NCI-H187 treated with DMSO at 0.1 percent for 48 hours (cell line): ENCODE data around the gene DYNC1I2.
"Not testable (repeated sequence)": the region's sequence is repeated elsewhere in the genome, so short reads cannot be mapped to it uniquely, and the experiment has no call there.

Experiments used
- DNase-seq: peaks from one replicate; lab custom pipeline; 2025; lab: John Stamatoyannopoulos, UW

The DYNC1I2 gene

DNA sequence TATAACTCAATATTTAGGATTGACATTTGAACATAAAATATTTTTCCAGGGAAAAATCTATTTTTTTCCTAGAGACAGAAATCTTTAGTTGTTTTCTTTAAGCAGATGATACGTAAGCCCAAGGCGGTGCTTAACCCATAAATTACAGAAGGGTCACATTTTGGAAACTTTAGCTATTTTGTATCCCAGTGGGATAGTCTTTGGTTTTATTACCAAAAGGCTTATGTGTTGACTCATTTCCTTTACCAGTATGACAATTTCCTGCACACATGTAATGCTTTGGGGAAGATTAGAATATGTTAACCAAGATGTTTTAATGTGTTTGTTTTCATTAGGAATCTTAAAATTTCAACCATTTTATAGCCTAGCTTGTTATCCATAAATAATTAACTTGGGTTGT, 24.8 kb downstream of the DYNC1I2 start:
- no peak for DNase-seq

DNA sequence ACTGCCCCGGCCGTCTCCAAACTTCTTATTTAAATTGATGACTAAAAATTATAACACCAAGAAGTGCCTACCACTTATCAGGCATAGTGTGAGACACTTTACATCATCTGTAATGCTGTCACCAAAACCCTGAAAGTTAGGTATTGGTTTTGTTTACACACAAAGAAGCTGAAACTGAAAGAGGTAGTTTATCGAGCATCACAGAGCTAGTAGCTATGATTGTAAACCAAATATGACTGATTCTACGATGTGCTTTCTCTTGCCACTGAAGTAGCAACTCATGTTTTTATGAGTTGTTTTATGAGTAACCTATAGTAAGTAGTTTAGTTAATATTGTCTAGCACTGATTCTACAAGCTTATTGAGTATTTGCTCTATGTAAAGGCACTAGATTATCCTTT, 31.5 kb downstream of the DYNC1I2 start:
- DNase-seq: no peak

DNA sequence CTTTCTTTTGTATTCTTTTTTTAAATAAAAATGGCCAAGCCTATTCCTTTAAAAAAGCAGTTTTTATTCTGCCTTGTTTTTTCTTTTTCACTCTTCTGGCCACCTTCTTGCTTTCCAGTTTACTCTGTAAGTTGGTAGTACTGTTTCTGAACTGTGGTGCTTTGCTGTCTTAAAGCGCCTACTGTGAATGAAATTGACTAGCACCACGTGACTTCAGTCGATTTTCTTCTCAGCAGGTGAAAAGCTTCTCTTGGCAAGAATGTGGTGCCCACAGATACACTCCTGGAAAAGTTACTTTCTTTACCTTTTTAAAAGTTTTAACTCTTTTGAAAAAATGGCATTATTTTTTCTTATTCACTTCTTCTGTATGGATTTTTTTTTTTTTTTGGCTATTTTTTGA, 32.4 kb downstream of the DYNC1I2 start:
- no peak for DNase-seq

DNA sequence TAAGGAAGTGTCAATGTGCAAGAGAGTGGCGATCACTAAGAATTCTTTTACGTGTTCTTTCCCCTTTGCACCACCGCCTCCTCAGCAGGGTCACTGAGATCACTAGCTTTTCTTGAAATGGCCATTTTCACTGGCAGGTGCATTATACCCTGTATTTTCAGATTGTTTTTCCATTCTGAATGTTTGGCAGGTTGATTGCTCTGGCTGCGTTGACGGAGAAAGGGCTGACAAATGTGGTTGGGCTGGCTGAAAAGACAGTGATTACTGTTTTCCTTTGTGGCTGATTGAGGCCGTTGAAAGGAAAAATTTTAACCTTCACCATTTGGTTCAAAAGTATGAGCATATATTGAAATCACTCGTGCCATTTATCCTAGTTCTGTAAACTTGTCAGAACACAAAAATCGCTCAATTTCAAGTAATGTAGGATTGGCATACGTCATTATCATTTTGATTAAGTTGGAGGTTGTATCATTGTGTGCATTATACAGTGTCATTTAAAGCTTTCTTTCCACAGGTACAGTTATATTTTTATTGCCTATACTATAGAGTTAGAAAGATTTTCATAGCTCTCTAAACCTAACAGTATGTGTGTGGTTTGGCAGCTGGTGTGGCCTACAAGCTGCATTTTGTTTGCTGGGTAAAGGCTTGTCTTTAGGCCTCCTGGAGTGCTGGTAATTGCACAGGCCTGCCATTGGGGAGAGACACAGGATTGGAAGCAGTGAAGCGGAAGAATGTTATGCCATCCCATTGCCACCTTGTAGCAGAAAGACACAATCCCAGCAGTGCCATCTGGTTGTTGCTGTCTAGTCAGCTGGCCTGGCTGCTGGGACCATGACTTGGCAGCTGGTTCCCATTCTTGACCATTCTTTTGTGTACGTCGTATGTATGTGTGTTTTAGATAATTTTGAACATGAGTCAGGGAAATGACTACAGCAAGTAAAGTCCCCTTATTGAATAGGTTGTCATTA, 36.7 kb downstream of the DYNC1I2 start:
- no peak for DNase-seq

DNA sequence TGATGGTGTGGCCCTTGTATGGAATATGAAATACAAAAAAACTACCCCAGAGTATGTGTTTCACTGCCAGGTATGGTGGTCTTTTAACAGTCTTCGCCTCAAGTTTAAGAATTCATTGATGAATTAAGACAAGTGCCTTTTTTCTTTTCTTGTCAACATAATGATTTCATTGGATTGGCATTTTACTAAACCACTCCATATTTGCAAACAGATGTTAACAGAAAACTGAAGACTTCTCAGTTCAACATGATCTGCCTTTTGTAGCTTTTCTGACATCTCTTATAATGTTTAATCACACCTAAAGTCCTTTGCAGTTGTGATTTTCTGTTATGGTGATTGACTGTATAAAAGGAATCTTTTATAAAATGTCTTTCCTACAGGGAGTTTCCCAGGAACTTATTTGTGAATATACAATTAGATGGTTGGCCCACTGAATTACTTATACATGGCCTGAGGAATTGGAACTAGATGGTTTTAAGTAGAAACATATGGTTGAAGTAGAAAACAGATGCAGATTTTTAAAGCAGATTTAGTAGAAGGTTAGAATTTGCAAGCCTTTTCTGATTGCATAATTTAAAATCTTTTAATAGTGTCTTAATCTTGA, 39.7 kb downstream of the DYNC1I2 start:
- DNase-seq: no peak

DNA sequence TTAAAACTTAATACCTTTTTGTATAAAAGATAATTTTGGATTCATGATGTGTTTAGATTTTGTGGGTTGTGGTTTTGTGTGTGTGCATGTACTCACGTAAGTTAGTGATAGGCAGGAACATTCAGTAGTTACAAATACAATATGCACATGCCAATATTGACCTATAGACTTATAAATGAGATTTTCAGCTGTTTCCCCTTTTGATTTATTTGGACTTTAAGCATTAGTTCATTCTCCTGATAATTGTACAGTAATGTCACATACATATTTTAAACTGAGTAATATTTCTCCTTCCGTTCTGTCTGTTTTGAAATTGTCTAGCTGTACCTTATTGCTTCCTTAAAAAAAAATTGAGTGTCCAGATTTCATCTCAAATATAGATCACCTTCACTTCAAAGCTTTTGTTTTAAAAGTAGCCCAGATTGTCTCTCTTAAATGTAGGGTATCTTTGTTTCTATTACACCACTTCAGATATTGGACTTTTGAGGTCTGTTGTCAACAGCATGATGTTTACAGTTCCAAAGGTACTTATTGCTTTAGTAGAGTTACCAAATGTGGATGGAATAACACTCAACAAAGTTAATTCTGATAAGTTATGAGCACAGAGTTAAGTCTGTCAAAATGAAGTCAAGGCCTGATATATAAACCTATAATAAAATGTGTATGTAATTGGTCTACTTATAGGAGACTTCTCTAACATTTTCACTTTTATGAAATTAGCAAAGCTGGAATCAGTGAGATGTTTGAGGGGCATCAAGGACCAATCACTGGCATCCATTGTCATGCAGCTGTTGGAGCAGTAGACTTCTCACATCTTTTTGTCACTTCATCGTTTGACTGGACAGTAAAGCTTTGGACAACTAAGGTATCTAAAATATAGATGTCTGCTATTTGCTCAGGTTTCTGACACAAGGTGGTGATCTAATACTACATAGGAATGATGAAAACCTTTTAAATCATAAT, 42.0 kb downstream of the DYNC1I2 start:
- DNase-seq: no peak

DNA sequence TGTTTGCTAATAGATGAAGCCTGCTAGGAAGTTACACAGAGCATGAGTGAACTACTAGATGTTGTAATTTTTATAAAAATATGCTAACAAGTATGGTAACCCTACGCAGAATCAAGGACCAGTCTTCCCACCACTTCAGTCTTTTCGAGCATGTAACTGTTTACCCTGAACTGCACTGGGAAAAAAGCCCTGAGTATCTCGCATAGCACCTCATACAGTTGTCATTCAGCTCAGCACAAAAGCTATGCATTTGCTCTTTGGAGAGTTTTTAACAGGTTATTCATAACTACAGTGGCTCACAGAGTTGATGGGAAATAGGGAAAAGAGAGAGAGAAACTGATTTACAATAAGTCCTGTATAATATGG, 42.7 kb downstream of the DYNC1I2 start:
- DNase-seq: no peak

DNA sequence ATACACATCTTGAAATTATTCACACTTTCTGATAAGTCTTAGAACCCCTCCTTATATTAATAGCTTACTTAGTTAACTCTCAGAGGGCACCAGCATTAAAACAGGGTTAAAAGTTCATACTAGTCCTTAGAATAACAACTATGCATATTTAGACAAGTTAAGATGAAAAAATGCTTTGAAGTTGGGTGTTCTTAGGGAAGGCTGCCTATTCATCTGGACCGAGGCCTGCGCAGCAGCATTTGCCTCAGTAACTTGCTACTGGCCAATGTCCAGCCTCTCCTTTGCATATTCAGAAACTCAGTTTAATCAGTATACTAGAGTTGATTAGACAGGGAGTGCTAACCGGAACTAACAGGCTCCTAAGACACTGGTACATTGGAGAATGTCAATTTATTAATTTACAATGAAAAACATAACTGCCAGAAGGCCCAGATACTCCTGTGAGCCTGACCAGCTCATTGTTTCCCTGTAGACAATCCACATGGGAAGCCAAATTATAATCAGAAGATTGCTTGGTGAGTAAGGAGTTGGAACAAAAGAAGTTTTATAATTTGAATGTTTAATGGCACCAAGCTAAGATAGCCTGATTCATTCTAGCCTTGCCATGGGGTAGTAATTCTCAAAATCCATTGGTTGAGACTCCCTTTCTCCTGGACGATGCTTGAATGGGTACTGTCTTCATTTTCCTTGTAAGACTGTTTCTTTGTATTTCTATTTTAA, 48.9 kb downstream of the DYNC1I2 start:
- DNase-seq: no peak

DNA sequence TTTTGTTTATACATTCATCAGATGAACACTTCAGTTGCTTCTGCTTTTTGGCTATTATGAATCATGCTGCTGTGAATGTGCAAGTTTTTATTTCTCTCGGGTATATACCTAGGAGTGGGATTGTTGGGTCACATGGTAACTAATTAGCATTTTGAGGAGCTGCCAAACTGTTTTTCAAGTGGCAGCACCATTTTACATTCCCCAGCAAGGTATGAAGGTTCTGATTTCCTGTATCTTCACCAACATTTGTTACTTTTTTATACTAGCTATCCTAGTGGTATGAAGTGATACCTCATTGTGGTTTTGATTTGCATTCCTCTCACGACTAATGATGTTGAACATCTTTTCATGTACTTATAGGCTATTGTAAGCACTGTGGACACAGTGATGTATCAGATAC, 53.9 kb downstream of the DYNC1I2 start:
- no peak for DNase-seq

DNA sequence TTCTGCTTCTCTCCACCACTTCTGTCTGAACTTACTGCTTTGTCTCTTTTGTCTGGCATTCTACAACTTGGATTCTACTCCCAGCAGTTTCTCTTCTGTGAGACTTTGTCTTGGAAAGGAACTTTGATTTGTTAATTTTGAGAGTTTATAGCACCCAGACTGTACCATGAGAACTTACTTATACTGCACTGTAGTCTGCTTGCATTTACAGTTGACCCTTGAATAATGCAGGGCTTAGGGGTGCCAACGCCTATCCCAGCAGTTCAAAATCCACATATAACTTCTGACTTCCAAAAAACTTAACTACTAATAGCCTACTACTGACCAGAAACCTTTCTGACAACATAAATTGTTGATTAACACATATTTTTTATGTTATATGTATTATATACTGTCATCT, 55.5 kb downstream of the DYNC1I2 start:
- no peak for DNase-seq

DNA sequence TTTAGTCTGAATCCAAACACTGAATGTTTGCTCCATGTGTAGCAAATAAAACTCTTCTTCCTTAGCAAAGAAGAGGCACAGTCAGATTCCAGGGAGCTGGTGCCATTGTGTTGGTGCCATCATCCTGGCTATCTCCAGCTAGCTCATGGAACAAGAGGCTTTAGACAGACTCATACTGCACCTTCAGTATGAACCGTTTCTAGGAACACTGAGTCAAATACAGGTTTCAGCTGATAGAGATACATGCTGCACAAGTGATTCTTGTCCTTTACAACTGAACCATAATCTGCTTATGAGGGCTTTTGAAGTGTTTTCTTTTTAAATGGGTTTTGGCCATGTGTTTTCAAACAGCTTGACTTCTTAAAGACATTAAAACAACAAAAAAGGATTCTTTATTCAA, 57.9 kb downstream of the DYNC1I2 start:
- DNase-seq: no peak

DNA sequence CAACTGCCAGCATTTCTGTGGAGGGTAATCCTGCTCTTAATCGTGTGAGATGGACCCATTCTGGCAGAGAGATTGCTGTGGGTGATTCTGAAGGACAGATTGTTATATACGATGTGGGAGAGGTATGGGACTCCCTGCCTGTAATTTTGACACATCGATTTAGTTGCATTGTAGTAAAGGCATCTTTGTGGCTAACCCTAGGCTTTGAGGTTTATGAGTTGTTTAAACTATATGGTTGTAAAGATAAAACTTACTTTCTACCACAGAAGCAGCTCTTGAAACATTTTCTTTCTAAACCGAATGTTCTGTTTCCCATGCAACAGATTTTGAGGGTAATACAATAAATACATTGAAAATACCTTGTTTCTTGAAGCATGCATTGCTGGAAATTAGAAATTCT, 58.5 kb downstream of the DYNC1I2 start:
- no peak for DNase-seq

DNA sequence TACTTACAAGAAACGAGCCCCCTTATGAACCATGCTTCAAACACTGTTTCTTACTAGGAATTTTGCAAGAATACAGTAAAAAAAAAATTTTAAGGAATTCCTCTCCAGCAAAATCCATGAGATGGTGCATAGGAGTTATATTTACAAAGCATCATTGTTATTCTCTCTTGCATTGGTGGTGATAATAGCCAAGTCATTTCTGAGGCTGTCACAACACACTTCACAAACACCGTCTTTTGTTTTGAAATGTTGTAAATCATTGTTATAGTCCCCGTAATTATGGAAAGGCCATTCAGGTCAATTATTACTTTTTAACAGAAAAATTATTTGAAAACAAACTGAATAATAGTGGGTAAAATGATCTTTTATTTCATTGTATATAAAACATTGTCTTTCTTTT, 60.1 kb downstream of the DYNC1I2 start:
- DNase-seq: no peak

DNA sequence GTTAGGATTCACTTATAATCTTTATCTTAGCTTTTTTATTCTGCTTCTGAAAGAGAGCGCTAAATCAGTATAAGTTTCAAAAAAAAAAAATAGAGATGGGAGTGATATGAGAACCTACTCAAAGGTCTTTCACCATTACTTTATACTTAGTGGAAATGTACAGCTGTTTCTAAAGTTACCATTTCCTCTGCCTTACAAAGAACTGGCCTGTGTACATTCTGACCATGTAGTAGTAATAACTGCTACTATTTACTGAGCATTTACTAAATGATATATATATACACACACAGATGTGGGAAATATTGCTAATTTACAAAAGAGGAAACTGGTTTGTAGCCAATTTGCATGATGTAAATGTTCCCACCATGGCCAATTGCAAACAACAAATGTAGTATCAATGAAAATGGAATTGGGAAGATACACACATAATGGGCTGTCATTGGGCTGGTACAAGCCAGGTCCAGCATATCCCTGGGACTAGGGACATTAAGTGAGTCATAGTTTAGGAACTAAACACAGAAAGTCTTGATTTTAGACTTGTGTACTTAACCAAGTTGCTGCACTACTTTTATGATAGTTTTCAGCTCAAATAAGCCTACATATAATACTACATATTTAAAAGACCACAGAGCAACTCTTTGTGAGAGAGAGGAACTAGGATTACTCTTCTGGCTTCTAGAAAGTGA, 67.1 kb downstream of the DYNC1I2 start:
- DNase-seq: no peak

DNA sequence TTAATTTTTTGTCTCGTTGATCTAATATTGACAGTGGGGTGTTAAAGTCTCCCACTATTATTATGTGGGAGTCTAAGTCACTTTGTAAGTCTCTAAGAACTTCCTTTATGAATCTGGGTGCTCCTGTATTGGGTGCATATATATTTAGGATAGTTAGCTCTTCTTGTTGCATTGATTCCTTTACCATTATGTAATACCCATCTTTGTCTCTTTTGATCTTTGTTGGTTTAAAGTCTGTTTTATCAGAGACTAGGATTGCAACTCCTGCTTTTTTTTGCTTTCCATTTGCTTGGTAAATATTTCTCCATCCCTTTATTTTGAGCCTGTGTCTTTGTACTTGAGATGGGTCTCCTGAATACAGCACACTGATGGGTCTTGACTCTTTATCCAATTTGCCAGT, 71.5 kb downstream of the DYNC1I2 start:
- not testable (repeated sequence) for DNase-seq

DNA sequence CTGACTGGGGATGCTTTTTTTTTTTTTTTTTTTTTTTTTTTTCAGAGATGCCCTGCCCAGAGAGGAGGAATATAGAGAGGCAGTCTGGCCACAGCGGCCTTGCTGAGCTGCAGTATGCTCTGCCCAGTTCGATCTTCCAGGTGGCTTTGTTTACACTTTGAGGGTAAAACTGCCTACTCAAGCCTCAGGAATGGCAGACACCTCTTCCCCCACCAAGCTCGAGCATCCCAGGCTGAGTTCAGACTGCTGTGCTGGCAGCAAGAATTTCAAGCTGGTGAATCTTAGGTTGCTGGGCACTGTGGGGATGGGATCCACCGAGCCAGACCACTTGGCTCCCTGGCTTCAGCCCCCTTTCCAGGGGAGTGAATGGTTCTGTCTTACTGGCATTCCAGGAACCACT, 73.9 kb downstream of the DYNC1I2 start:
- DNase-seq: not testable (repeated sequence)

DNA sequence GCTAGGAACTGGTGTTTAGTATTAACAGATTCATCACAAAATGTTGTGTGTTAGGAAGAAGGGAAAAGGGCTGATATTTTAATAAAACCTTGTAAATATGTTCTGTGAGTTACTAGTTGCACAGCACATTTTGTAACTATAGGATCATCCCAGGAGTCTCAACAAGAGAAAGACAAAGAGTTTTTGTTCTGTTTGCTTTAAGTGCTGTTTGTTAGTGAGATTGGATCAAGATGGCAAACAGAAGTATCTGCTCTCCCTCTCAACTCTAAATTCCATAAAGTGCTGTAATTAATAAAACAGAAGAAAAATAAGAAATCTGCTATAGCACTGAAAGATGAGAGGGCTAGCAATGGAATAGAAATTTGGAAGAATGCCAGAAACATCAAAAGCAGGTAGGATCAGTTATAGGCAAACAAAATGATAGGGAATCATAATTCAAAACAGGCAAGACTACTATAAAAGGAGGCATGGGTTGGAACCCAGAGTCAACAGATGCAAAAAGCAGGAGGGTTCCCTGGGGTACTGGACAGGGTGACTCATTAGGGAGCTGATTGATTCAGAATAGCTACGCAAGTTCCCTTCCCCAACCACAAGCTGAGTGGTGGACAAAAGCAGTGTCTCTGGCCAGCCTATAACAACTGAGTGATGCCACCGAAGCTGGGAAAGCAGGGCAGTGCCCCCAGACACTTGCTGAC, 75.8 kb downstream of the DYNC1I2 start:
- DNase-seq: no peak

DNA sequence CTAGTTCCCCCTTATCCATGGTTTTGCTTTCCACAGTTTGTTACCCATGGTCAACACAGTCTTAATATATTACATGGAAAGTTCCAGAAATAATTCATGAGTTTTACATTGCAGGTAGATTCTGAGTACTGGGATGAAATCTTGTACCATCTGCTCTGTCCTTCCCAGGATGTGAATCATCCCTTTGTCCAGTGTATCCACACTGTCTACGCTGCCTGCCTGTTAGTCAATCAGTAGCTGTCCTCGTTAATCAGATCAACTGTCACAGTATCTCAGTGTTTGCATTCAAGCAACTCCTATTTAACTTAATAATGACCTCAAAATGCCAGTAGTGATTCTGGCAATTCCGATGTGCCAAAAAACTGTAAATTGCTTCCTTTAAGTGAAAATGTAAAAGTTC, 76.3 kb downstream of the DYNC1I2 start:
- no peak for DNase-seq

DNA sequence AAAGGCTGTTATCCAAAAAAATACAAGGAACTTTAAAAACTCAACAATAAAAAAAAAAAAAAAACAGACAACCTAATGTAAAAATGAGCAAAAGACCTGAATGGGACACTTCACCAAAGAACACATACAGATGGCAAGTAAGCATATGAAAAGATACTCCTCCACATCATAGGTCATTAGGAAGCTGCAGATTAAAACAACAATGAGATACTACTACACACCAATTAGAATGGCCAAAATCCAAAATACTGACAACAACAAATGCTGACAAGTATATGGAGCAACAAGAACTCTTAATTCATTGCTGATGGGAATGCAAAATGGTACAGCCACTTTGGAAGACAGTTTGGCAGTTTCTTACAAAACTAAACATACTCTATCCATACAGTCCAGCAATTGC, 84.2 kb downstream of the DYNC1I2 start:
- no peak for DNase-seq

DNA sequence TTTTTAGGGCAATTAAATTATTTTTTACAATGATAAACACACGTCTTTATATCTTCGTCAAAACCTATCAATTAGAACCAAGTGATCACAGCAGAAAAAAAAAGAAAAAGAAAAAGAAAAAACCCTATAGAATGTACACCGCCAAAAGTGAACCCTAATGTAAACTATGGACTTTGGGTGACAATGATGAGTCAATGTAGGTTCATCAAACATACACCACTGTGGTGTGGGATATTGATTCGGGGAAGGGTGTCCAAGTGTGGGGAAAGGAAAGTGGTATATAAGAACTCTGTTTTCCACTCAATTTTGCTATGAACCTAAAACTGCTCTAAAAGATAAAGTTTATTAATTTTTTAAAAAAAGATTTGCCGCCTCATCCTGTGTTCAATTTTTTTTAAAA, 85.1 kb downstream of the DYNC1I2 start:
- no peak for DNase-seq

DNA sequence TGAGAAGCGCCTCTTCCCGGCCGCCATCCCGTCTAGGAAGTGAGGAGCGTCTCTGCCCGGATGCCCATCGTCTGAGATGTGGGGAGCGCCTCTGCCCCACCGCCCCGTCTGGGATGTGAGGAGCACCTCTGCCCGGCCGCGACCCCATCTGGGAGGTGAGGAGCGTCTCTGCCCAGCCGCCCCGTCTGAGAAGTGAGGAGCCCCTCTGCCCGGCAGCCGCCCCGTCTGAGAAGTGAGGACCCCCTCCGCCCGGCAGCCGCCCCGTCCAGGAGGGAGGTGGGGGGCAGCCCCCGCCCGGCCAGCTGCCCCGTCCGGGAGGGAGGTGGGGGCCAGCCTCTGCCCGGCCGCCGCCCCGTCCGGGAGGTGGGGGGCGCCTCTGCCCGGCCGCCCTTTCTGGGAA, 87.3 kb downstream of the DYNC1I2 start:
- DNase-seq: not testable (repeated sequence)
